LNCaP clone FGC (cell line): Measurements from ENCODE around the gene CNOT4.

ENCODE experiments used
- DNase-seq: peaks from one replicate; pipeline ENCODE4 v3.0.0-alpha.2; 2011; ENCODE audit warnings: low read depth
- H3K4me3 ChIP-seq: 2 replicates; pipeline ENCODE4 v1.5.1; 2011; ENCODE audit warnings: mild to moderate bottlenecking, low read depth, low read length, control low read depth
- CTCF ChIP-seq: IDR thresholded peaks from 2 replicates; pipeline ENCODE4 v1.5.1; 2012; ENCODE audit warnings: mild to moderate bottlenecking; ENCODE audit not compliant: control insufficient read depth, insufficient read depth; ENCODE audit errors: extremely low read depth

Gene CNOT4

GRCh38 chr7:135382173-135382572, 127.7 kb downstream of the CNOT4 start:
- DNase-seq = no peak
- no peak for TF ChIP-seq CTCF
- H3K4me3 ChIP-seq = no peak overlapping the region

- no peak overlapping the region for H3K4me3 ChIP-seq
- TF ChIP-seq CTCF = no peak
- DNase-seq = no peak
Measured at GRCh38 chr7:135381369-135381768, 128.5 kb downstream of the CNOT4 start.

GRCh38 chr7:135380351-135380750, 129.6 kb downstream of the CNOT4 start:
- no peak for DNase-seq
- no peak for TF ChIP-seq CTCF
- H3K4me3 ChIP-seq = no peak overlapping the region

- no peak for TF ChIP-seq CTCF
- no peak for DNase-seq
- H3K4me3 ChIP-seq = no peak overlapping the region
Measured at GRCh38 chr7:135377171-135377570, 132.7 kb downstream of the CNOT4 start.

- no peak overlapping the region for H3K4me3 ChIP-seq
- TF ChIP-seq CTCF = no peak
- peak; percentile 47 for DNase-seq
Measured at GRCh38 chr7:135375908-135376699, 133.8 kb downstream of the CNOT4 start.

GRCh38 chr7:135374736-135375135, 135.2 kb downstream of the CNOT4 start:
- H3K4me3 ChIP-seq = no peak overlapping the region
- DNase-seq = no peak
- TF ChIP-seq CTCF = no peak

- TF ChIP-seq CTCF = no peak
- H3K4me3 ChIP-seq = no peak overlapping the region
- DNase-seq = no peak
Measured at GRCh38 chr7:135372222-135372621, 137.7 kb downstream of the CNOT4 start.
